GM10847 (cell line): Measurements from ENCODE around the gene DIPK1B.

Source experiments
- POLR2A ChIP-seq: IDR thresholded peaks from 2 replicates; pipeline ENCODE4 v1.6.1; 2011; ENCODE audit not compliant: insufficient read length; ENCODE audit errors: extremely low read depth

The DIPK1B gene

DNA sequence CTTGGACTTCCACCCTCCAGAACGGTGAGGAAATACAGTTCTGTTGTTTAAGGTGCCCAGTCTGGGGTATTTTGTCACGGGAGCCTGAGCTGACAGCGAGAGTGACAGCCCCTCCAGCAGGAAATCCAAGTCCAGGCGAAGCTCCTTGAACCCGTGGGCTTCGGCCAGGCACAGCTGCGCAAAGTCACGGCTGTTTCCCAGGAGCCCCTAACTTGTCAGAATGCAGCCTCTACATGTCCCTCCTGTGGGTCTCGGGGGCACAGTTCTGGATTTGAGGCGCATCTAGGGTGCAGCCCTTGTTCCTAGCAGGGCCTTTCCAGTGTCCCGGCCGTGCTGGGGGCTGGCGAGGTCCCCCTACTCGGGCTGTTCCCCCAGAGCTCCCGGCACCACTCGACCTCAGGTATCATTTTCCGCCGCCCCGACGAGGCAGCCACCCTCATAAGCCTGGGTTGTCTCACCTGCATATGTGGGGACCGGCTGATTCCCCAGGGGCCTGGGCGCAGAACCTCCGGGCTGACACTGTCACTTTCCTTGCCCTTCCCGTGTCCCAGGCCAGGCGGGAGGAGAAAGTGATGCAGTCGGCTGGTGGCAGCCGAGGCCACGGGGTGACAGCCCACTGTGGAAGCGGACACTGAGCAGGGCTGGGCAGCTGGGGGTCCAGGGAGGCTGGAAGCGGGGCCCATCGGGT, 41.1 kb downstream of the DIPK1B start:
- TF ChIP-seq POLR2A = no peak

DNA sequence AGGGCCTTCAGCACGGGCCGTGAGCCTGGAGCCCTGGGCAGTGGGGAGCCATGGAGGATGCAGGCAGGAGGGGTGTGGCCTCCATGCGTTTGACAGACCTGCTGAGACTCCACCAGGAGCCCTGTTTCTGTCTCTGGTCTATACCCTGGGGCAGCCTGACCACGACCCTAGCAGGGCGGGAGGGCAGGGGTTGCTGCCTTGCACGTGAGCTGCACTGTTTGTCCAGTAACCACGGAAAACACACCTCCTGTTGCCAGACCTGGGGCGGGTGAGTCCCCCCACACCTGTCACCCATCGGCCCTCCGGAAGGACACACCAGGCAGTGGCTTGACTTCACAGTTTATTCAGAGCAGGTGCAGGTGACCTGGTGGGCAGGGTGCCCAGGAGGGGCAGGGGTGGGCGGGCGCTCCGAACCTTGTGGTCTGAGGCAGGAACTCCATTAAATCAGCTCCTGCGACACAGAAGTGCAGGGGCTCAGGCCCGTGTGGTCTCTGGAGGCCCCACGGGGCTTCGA, 41.7 kb downstream of the DIPK1B start:
- TF ChIP-seq POLR2A = no peak

DNA sequence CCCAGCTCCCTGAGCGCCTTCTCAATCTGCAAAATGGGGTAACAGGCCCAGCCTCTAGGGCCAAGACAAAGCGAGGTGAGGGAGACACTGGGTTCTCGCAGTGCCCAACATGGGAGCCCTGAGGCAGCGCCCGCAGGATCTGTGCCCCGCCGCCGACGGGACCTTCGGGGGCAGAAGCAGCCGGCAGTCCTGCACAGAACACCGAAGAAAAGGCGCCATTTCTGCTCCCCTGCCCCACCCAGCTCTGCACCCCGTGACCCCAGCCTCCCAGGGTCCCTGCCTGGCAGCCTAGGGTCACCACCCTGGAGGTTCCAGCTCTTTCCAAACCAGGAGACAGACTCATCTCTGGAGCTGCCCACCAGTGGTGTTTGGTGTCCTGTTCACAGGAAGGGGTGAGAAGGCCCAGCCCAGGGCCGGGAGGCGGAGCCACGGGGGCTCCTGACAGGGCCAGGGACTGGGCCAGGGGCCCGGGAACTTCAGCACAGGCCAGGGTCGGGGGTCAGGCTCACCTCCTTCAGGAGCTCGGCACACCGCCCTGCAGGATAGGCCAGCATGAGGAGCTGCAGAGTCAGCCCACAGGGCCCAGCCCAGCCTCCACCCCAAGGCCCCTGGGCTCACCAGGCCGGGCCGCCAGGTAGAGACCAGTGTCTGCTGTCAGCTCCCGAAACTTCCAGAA, 42.4 kb downstream of the DIPK1B start:
- TF ChIP-seq POLR2A = no peak

DNA sequence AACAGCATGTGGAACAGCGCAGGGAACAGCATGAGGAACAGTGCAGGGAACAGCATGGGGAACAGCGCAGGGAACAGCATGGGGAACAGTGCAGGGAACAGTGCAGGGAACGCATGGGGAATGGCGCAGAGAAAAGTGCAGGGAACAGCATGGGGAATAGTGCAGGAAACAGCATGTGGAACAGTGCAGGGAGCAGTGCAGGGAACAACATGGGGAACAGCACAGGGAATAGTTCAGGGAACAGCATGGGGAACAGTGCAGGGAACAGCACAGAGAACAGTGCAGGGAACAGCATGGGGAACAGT, 43.7 kb downstream of the DIPK1B start:
- no peak for TF ChIP-seq POLR2A

DNA sequence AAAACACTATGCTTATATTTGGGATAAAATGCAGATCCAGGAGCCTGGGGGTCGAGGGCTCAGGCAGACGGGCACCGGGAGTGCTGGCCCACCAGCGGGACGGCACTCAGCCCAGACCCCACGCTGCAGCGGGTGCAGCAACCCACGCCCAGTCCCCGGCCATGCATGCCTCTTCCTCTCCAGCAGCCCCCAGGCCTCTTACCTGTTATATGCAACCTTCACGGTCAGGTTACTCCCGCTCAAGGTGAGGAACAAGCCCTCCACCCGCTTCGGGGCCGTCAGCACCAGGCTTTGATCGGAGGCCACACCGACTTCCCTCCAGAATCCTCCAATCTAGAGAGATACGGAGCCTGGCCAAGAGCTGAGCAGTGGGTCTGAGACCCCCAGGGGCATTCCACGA, 44.5 kb downstream of the DIPK1B start:
- no peak for TF ChIP-seq POLR2A

DNA sequence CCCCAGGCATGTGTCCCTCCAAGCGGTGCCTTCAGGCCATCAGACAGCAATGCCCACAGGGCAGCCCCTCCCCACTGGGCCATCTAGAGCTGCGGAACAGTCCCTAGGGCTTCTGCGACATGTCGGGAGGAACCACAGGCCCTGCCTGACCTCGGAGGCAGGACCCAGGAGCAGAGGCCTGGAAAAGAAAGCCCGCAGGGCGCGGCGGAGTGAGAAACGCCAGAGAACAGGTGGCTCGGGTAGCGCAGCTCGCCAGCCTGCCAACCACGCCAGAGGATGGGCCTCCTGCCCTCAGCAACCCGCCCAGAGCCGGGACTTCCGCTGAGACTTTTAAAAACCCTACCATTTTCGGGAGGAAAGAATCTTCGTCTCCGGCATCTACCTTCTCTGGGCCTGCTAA, 45.0 kb downstream of the DIPK1B start:
- TF ChIP-seq POLR2A = no peak

DNA sequence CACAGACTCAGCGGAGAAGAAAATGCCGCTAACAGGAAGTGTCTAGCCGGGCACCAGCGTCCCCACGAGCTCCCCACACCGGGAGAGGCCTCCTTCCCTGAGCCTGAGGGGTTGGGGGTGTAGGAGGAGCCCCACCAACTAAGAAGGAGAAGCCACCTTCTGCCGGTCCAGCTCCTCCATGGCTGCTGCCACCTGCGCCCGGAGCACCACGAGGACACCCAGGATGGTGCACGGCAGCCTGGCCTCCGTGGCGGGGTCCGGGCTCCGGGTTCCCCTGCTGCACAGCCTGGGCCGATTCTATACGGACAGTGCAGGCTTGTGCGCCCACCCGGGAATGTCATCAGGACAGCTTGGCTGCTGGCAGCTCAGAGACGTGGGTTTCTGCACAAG, 45.4 kb downstream of the DIPK1B start:
- no peak for TF ChIP-seq POLR2A

DNA sequence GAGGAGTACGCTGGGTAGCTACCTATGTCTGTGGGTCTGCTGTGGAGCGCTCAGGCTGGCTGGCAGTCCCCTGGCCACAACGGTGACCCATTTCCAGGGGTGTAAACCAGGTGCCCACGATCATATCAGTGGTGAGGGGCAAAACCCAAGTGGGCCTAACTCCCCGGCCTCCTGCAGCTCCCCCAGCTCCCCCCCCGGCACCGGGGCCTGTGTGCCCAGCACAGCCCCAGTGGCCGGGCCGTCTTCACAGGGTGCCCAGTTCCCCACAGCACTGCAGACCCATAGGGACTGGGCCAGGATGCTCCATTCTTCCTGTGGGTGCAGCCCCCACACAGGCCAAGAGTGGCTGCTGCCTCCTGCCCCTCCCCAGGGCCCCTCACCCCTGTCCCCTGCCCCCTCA, 46.6 kb downstream of the DIPK1B start:
- no peak for TF ChIP-seq POLR2A

DNA sequence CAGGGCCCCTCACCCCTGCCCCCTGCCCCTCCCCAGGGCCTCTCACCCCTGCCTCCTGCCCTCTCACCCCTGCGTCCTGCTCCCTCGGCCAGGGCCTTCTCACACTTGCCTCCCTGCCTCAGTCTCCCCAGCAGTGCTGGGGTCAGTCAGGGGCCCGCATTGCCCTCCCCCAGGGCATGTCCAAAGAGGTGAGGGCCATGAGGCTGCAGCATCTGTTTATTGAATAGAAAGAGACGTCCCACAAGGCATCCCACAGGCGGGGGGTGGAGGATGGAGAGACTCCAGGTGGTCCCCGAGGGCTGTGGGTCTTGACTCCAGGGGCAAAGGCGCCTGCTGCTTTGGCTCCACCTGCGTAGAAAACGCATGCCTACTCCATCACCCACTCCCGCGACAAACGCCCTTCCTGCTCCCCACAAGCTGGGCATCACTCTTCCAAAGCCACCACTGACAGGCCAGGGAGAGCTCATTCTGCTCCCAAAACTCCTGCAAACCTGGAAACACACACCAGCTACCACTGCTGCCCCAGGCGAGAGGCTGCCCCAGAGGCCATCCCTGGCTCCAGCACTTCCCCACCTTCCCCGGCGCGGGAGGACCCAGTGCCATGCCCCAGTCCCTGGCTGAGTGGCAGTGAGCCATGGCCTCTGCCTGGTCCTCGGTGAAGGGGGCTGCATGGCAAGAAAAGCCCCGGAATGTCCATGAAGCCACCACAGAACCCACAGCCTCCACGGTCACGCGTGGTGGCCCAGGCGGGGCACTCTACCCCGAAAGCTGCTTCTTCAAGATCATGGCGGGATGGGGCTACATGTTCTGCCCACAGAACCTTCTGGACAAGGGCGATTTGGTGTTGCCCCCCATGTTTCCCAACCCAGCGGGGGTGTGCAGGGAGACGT, 47.3 kb downstream of the DIPK1B start:
- no peak for TF ChIP-seq POLR2A

DNA sequence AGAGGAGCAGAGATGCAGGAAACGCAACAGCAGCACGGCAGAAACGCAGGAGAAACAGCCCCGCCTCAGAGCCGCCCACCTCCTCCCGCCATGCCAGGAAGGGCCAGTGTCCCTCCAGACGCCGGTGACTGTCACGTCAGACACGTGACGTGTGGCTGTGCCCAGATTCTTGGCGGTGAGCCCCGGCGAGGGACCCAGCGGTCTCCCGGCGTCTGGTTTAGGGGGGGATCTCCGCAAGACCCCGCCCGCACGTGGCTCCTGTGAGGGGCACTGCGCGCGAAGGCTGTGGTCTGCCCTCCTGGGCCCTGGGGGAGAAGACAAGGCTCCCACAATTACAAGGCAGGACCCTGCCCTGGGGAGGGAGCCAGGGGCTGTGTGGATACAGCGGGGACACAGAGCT, 48.1 kb downstream of the DIPK1B start:
- no peak for TF ChIP-seq POLR2A

DNA sequence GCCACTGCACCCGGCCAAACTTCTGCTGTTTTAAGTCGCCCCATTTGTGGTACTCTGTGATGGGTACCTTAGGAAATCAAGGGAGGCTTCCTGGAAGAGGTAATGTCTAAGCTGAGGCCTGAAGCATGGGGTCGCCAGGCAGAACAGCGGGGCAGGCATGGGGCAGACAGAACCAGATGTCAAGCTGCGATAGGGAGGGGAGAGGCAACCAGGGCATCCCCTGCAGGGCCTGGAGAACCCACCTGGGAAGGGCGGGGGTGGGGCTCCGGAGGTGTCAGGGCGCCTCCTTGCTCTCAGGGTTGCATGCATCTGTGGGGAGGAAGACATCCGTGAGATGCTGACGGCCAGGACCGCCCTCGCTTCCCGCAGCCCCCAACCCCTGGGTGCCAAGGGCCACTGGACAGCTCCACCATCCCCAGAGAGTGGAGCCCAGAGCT, 49.2 kb downstream of the DIPK1B start:
- no peak for TF ChIP-seq POLR2A

DNA sequence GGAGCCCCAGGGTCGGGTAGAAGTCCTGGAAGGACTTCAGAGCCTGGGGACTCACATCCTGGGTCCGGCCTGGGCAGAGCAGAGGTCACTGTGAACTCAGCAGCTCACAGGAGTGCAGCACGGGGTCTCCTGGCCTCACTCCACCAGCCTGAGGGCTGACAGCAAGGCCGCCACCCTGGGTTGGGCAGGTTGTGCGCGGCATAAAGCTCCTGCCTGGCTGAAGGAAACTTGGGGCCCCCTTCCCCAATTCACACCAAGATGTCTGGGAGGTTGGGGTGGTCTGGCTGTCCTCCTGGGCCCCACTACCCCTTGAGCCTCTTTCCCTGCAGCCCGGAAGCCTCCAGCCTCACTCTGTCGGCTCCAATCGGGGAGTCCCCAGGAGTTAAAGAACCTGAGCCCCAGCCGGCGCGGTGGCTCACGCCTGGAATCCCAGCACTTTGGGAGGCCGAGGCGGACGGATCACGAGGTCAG, 49.9 kb downstream of the DIPK1B start:
- TF ChIP-seq POLR2A = no peak

DNA sequence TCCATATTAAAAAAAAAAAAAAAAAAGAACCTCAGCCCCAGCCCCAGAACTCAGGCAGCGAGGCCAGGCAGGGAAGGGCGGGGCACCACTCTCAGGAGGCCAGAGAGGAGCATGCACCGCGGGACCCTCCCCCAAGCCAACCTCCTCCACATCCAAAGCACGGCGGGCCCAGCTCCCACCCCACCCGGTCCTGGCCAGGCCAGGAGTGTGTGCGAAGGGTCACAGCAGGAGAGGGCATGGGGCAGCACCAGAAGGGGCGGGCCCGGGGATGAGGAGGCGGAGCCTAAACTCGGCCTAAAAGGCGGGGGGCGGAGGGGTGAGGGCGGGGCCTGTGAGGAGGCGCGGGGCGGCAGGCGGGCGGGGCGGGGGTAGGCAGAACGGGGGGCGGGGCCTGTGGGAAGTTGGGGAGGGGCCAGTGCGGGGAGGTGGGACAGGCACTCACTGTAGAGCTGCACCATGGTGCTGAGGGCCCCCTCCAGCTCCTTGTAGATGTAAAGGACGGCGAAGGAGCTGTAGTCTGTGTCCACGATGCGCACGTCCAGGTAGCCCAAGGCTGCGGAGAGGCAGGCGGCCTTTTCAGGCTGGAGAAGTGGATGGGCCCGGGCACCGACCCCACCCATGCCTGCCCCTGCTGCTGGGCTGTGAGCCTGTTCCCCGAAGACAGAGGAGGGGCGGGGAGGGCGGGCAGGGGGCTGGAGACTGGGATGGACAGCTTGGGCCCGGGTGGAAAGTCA, 50.7 kb downstream of the DIPK1B start:
- no peak for TF ChIP-seq POLR2A

DNA sequence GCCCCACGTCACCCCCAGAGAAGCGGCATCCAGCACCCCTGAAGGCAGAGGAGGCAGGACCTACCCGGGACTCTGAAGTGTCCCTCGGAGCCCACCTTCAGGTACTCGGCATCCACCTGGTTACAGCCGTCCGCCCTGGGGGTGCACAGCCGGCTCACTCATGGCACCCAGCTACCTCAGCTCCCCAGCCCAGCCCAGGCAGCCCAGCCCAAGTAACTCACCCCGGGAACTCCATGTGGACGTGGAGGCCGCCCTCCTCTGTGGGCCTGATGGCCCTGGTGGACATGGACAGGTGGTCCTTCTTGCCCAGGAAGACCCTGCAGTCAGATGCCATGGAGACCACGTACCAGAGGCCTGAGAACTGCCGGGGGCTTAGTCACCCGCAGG, 51.3 kb downstream of the DIPK1B start:
- no peak for TF ChIP-seq POLR2A

DNA sequence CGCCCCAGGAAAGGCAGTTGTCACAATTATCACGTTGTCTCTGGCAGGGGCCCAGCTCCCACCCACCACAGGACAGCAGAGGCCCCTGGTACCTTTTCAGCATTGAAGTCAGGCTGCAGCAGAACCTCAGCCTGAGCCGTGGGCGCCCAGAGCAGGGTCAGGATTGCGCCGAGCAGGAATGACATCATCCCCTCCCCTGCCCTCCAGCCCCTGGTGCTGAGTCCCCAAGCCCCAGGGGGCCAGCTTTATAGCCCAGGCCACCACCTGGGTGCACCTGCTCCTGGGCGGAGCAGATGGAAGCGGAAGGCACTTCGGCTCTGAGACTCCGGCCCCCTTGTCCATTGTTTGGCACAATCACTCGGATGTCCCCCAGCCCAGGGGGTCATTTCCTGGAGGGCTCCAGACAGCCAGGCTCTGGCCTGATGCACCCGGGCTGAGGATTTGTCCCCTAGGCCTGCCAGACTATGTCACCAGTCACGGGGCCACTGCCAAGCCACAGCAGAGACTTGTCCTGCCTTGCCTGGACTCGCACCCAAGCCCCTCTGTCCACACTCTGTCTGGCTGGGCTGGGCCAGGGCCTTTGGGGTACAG, 52.0 kb downstream of the DIPK1B start, which contains the start of gene LCN15:
Gene LCN15, minus strand, starts transcription at position 218 of the 591 bp plus-strand sequence. Its CDS starts 30 bp downstream, at position 188.
- TF ChIP-seq POLR2A = no peak
